HCT116 (cell line): ENCODE data around the gene LRRTM2. TPM values are rescaled to one million over a fixed set of nuclear protein-coding genes. Genes with fewer than 3 reads are reported as not detected.

Source experiments
- ATAC-seq: fragments of 200-7000 bp; cut with Tn5 transposase; 2 replicates; pipeline ENCODE4 v1.9.1; 2020; ENCODE audit warnings: mild to moderate bottlenecking, moderate library complexity
- BruUV-seq: library from RNA; stranded (reverse); fragments of 400-500 nt; replicated peaks from 2 replicates; lab custom pipeline; 2021; lab: Mats Ljungman, UMichigan
- CTCF ChIA-PET: fragments of 300-600 bp; sonication (Branson Sonifier 250); formaldehyde crosslinking; loops from one replicate; lab custom pipeline; 2021; ENCODE audit warnings: antibody characterized with exemption; lab: Charles Lee
- POLR2A ChIA-PET: fragments of 300-600, 350-600 bp; sonication (Branson Sonifier 250); formaldehyde crosslinking; loops from one replicate; lab custom pipeline; 2021; ENCODE audit warnings: antibody characterized with exemption; lab: Charles Lee
- RAD21 ChIA-PET, 2 experiments: fragments of 300-600 bp; sonication (Branson Sonifier 250); formaldehyde crosslinking; loops; one replicate each; lab custom pipeline; 2023; ENCODE audit warnings: low total read pairs in 2 of 2; ENCODE audit not compliant: uncharacterized antibody in 2 of 2, unreplicated experiment in 2 of 2, low non-redundant PET in 1 of 2; lab: Charles Lee
- DNase-seq: peaks from one replicate; pipeline ENCODE4 v3.0.0-alpha.2; 2010; ENCODE audit warnings: low read depth, low spot score
- H2AFZ ChIP-seq: fragments of 200-600 bp; shearing (Covaris generic), sonication (generic); 2 replicates; pipeline ENCODE4 v1.6.1; 2017; ENCODE audit warnings: low read depth, mixed run types, mixed read lengths, antibody characterized with exemption, low read length; ENCODE audit not compliant: poor library complexity, severe bottlenecking
- H3K27ac ChIP-seq: 2 replicates; pipeline ENCODE4 v1.5.1; 2012; ENCODE audit warnings: low read depth, low read length
- H3K27me3 ChIP-seq: fragments of 200-600 bp; sonication (generic); 2 replicates; pipeline ENCODE4 v1.6.1; 2016; ENCODE audit warnings: mixed run types, low read length, mixed read lengths; ENCODE audit not compliant: insufficient read depth
- H3K36me3 ChIP-seq, 2 experiments: fragments of 200-500 bp in 1 of 2; fragments of 200-600 bp in 1 of 2; sonication (Bioruptor generic) in 1 of 2; sonication (generic) in 1 of 2; 2 replicates each; pipeline versions ENCODE4 v1.5.1 to v1.6.1; 2014 to 2016; ENCODE audit warnings: low read length in 2 of 2, inconsistent platforms in 1 of 2, mixed read lengths in 1 of 2, mixed run types in 1 of 2; ENCODE audit not compliant: insufficient read depth in 2 of 2, control insufficient read depth in 1 of 2
- H3K4me1 ChIP-seq, 2 experiments: fragments of 200-600 bp in 1 of 2; sonication (generic) in 1 of 2; 2 replicates each; pipeline versions ENCODE4 v1.5.1 to v1.6.1; 2012 to 2017; ENCODE audit warnings: low read length in 2 of 2, inconsistent platforms in 1 of 2, mild to moderate bottlenecking in 1 of 2, mixed read lengths in 1 of 2, mixed run types in 1 of 2, moderate library complexity in 1 of 2; ENCODE audit not compliant: insufficient read depth in 2 of 2, control insufficient read depth in 1 of 2
- H3K4me2 ChIP-seq: fragments of 200-600 bp; sonication (generic); 2 replicates; pipeline ENCODE4 v1.6.1; 2017; ENCODE audit warnings: mixed run types, low read length, mixed read lengths
- H3K4me3 ChIP-seq, 2 experiments: fragments of 200-600 bp in 1 of 2; sonication (generic) in 1 of 2; replicated peaks in 1 of 2; 2 replicates each; pipeline ENCODE4 v1.5.1; 2011 to 2016; ENCODE audit warnings: low read length in 2 of 2, control low read depth in 1 of 2, low read depth in 1 of 2, mild to moderate bottlenecking in 1 of 2, mixed read lengths in 1 of 2, mixed run types in 1 of 2
- H3K79me2 ChIP-seq: fragments of 200-600 bp; sonication (generic); 2 replicates; pipeline ENCODE4 v1.6.1; 2017; ENCODE audit warnings: mild to moderate bottlenecking, mixed run types, low read length, moderate library complexity, mixed read lengths; ENCODE audit not compliant: insufficient read depth
- H3K9ac ChIP-seq: fragments of 200-600 bp; sonication (generic); 2 replicates; pipeline ENCODE4 v1.6.1; 2016; ENCODE audit warnings: low read length, mixed read lengths
- H3K9me2 ChIP-seq: fragments of 200-600 bp; sonication (generic), shearing (Covaris generic); 2 replicates; pipeline ENCODE4 v1.6.1; 2017; ENCODE audit warnings: mixed run types, mild to moderate bottlenecking, moderate library complexity; ENCODE audit not compliant: insufficient read depth
- H3K9me3 ChIP-seq, 2 experiments: fragments of 200-500 bp in 1 of 2; fragments of 200-600 bp in 1 of 2; sonication (Bioruptor generic) in 1 of 2; sonication (generic) in 1 of 2; 2 replicates each; pipeline ENCODE4 v1.6.1; 2014 to 2017; ENCODE audit warnings: low read length in 2 of 2, mixed read lengths in 2 of 2, inconsistent platforms in 1 of 2, low read depth in 1 of 2, mild to moderate bottlenecking in 1 of 2, mixed run types in 1 of 2, moderate library complexity in 1 of 2; ENCODE audit not compliant: control insufficient read depth in 1 of 2, insufficient read depth in 1 of 2
- H4K20me1 ChIP-seq: fragments of 200-600 bp; sonication (generic), shearing (Covaris generic); 2 replicates; pipeline ENCODE4 v1.6.1; 2017; ENCODE audit warnings: mixed run types, mild to moderate bottlenecking, moderate library complexity; ENCODE audit not compliant: insufficient read depth
- ELF1 ChIP-seq: IDR thresholded peaks from 2 replicates; pipeline ENCODE4 v1.6.1; 2012; ENCODE audit warnings: low read depth, borderline replicate concordance
- EZH2 ChIP-seq: fragments of 200-600 bp; sonication (generic); IDR thresholded peaks from 2 replicates; pipeline ENCODE4 v1.6.1; 2017; ENCODE audit warnings: antibody characterized with exemption, mixed run types
- FOSL1 ChIP-seq: IDR thresholded peaks from 2 replicates; pipeline ENCODE4 v1.6.1; 2012; ENCODE audit warnings: low read depth
- POLR2AphosphoS5 ChIP-seq: IDR thresholded peaks from 2 replicates; pipeline ENCODE4 v1.6.1; 2011; ENCODE audit warnings: mild to moderate bottlenecking, low read depth, low read length, moderate library complexity
- SRF ChIP-seq: IDR thresholded peaks from 2 replicates; pipeline ENCODE4 v1.6.1; 2012; ENCODE audit warnings: low read depth
- TCF7L2 ChIP-seq: IDR thresholded peaks from 2 replicates; pipeline ENCODE4 v1.7.0; 2011; ENCODE audit warnings: borderline replicate concordance, inconsistent platforms; ENCODE audit not compliant: insufficient read depth, insufficient read length; ENCODE audit errors: extremely low read depth
- YY1 ChIP-seq: IDR thresholded peaks from 2 replicates; pipeline ENCODE4 v1.6.1; 2011; ENCODE audit warnings: low read length, low read depth, moderate library complexity, mild to moderate bottlenecking; ENCODE audit not compliant: insufficient replicate concordance; ENCODE audit errors: extremely low read depth
- ZBTB33 ChIP-seq: IDR thresholded peaks from 2 replicates; pipeline ENCODE4 v1.6.1; 2011; ENCODE audit warnings: mild to moderate bottlenecking, low read length, moderate library complexity; ENCODE audit not compliant: insufficient replicate concordance; ENCODE audit errors: extremely low read depth
- ZNF274 ChIP-seq: fragments of 200-500 bp; sonication (Bioruptor generic); IDR thresholded peaks from 2 replicates; pipeline ENCODE4 v1.6.1; 2014; ENCODE audit warnings: mild to moderate bottlenecking, low read depth, low read length, inconsistent platforms
- intact Hi-C: fragments of 100-400 bp; cut with micrococcal nuclease; formaldehyde crosslinking; loops from 2 replicates; pipeline ENCODE4 v1.10.0; 2022
- total RNA-seq: library from RNA; stranded (reverse); gene quantifications from one replicate; pipeline ENCODE4 v1.2.1, GENCODE V29; 2021; ENCODE audit not compliant: unreplicated experiment

LRRTM2 gene
- total RNA-seq, 1 experiment from 2014 or later, result not detected

GRCh38 chr5:138884094-138884493, 9.0 kb upstream of the LRRTM2 start:
- Histone ChIP-seq H3K9me3 (no peaks in the 10 kb centered on the region), H3K9me2 (no peaks in the 10 kb centered on the region), H3K36me3 (peaks cover 7 to 28% of the 10 kb centered on the region in 2 experiments; a peak in 3 of 4 replicates), H3K4me1 (no peaks in the 10 kb centered on the region), H3K27me3 (no peaks in the 10 kb centered on the region), H3K4me3 (no peak overlapping the region), H4K20me1 (no peaks in the 10 kb centered on the region), H3K9ac (no peak overlapping the region), H2AFZ (no peak overlapping the region), H3K79me2 (peaks cover 55% of the 10 kb centered on the region), H3K4me2 (no peak overlapping the region), H3K27ac (no peak overlapping the region)
- POLR2A ChIA-PET, result no interaction called here
- RAD21 ChIA-PET, result no interaction called here
- no peak for DNase-seq
- intact Hi-C loops, result no loop called here
- ATAC-seq, result no peak
- TF ChIP-seq YY1, result no peak
- no peak for TF ChIP-seq POLR2AphosphoS5
- no peak for TF ChIP-seq ELF1
- no peak for TF ChIP-seq ZNF274
- no peak for TF ChIP-seq FOSL1
- no peak for TF ChIP-seq ZBTB33
- no peak for TF ChIP-seq SRF
- no peak for TF ChIP-seq EZH2
- no peak for TF ChIP-seq TCF7L2
- BruUV-seq, result no TSS peak
- CTCF ChIA-PET, result no interaction called here
